Testis (tissue), 3 donors: ENCODE measurements around the gene ERVV-1. TPM values are rescaled to one million over a fixed set of nuclear protein-coding genes. Genes with fewer than 3 reads are reported as not detected.

Experiments used
- DNase-seq: peaks from one replicate; pipeline ENCODE4 v3.0.0-alpha.2; 2019
- H3K27ac ChIP-seq, 2 donors: fragments of 200-600 bp; sonication (generic); one replicate each; pipeline ENCODE4 v1.5.1; 2019
- H3K27me3 ChIP-seq: fragments of 200-600 bp; sonication (generic); one replicate; pipeline ENCODE4 v1.5.1; 2019
- H3K36me3 ChIP-seq: fragments of 200-600 bp; sonication (generic); one replicate; pipeline ENCODE4 v1.5.1; 2017; ENCODE audit warnings: low read depth; ENCODE audit errors: missing control alignments
- H3K4me1 ChIP-seq: fragments of 200-600 bp; sonication (generic); one replicate; pipeline ENCODE4 v1.5.1; 2019
- H3K4me3 ChIP-seq, 2 donors: fragments of 200-600 bp; sonication (generic); one replicate each; pipeline ENCODE4 v1.5.1; 2017 to 2019
- H3K9me3 ChIP-seq: fragments of 200-600 bp; sonication (generic); one replicate; pipeline ENCODE4 v1.5.1; 2017
- POLR2A ChIP-seq: fragments of 450-650 bp; IDR thresholded peaks from one replicate; pipeline ENCODE4 v1.6.1; 2017; ENCODE audit warnings: antibody characterized with exemption, mild to moderate bottlenecking, moderate library complexity
- WGBS, 2 donors: methylation state at CpG; one replicate each; pipeline ENCODE4 v1.1.5; 2018; 5-methylcytosine and 5-hydroxymethylcytosine counted together
- intact Hi-C: fragments of 100-400 bp; cut with DNase I; formaldehyde crosslinking; loops from one replicate; pipeline ENCODE4 v1.15.1; 2023; ENCODE audit warnings: low total_unique reads
- polyA plus RNA-seq: library from polyadenylated mRNA; stranded (reverse); fragments of 350-450 nt; fragmentation: Illumina TruSeq; extraction: RNeasy Lipid Tissue Mini Kit (QIAGEN cat#74804); gene quantifications from one replicate; pipeline ENCODE4 v1.2.3, GENCODE V29; 2014; ENCODE audit warnings: low read depth, low replicate concordance; ENCODE audit not compliant: insufficient read depth
- total RNA-seq, 2 donors: library from RNA; depleted of rRNA; stranded (reverse); fragments of >200 nt; gene quantifications; one replicate each; pipeline ENCODE4 v1.2.3, GENCODE V29; 2016
- TF ChIP-seq, protein P1 (sequence below), 3 experiments: fragments of 450-650 bp in 2 of 3; fragments of 200-600 bp in 1 of 3; sonication (generic) in 1 of 3; IDR thresholded peaks; one replicate each; pipeline ENCODE4 v1.5.1; 2016 to 2019; ENCODE audit warnings: antibody characterized with exemption in 3 of 3, mild to moderate bottlenecking in 2 of 3, moderate library complexity in 1 of 3

The ERVV-1 gene
- total and polyA plus RNA-seq, 3 donors from 2014 or later = 0.12 TPM; not detected in 2

DNA sequence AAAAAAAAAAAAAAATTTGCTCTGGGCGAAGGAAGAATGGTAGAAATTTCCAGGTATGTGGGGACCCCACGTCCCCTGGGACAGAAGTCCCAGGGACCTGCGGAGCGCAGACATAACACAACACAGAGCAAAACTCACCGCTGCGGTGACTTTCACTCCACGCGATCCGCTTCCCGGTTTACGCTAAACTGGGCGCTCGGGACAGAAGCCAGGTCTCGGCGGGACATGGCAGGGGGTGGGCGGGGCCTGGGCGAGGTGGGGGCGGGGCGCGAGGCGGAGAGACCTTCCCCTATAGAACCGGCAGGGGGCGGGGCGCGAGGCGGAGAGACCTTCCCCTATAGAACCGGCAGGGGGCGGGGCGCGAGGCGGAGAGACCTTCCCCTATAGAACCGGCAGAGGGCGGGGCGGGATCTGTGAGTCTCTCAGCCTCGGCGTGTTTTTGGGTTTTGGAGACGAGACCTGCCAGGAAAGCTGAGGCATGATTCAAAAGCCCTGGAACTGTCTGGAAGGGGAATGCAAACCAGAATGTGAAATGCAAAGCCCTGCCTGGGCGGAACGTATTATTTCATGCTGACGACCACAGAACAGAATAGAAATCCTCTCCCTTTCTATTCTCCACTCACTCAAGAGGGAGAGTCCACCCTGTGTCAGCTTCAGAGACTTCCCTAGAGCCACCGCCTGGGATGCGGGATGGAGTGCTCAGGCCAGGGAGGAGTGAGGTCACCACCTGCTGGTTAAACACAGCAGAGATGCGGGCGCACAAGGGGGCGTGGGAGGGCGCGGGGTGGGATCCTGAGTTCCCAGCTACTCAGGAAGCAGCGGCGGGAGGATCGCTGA lies 20.2 kb upstream of the ERVV-1 start:
- H3K36me3 ChIP-seq = no peaks in the 10 kb centered on the region
- WGBS, 2 donors = 1 to 2% methylated on average over 16 to 41 of the region's 50 CpGs
- peak overlapping the region; percentile 46 to 55 for H3K4me3 ChIP-seq
- H3K9me3 ChIP-seq = no peaks in the 10 kb centered on the region
- peak; percentile 87 for DNase-seq
- TF ChIP-seq, protein P1, sequence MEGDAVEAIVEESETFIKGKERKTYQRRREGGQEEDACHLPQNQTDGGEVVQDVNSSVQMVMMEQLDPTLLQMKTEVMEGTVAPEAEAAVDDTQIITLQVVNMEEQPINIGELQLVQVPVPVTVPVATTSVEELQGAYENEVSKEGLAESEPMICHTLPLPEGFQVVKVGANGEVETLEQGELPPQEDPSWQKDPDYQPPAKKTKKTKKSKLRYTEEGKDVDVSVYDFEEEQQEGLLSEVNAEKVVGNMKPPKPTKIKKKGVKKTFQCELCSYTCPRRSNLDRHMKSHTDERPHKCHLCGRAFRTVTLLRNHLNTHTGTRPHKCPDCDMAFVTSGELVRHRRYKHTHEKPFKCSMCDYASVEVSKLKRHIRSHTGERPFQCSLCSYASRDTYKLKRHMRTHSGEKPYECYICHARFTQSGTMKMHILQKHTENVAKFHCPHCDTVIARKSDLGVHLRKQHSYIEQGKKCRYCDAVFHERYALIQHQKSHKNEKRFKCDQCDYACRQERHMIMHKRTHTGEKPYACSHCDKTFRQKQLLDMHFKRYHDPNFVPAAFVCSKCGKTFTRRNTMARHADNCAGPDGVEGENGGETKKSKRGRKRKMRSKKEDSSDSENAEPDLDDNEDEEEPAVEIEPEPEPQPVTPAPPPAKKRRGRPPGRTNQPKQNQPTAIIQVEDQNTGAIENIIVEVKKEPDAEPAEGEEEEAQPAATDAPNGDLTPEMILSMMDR (IDR thresholded peaks at IDR 0.05) = peak; percentile 0 to 75 (median 17)
- no peak for TF ChIP-seq POLR2A
- H3K27me3 ChIP-seq = no peaks in the 10 kb centered on the region
- H3K27ac ChIP-seq = peak overlapping the region in 1 of 2 donors; percentile 8
- H3K4me1 ChIP-seq = peaks cover 5% of the 10 kb centered on the region
- intact Hi-C loops = no loop called here

DNA sequence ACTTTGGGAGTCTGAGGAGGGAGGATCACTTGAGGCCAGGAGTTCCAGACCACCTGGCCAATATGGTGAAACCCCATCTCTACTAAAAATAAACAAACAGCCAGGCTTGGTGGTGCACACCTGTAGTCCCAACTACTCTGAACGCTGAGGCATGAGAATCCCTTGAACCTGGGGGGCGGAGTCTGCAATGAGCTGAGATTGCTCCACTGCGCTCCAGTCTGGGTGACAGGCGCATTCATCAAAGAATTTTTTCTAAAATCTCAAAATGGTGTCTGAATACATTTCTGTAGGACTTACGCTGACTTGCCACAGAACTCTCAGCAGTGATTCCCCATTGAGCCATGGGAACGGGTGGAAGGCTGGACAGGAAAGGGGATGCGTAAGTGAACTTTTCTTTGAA lies 18.0 kb upstream of the ERVV-1 start:
- Histone ChIP-seq H3K9me3 (no peaks in the 10 kb centered on the region), H3K4me1 (peaks cover 5% of the 10 kb centered on the region), H3K36me3 (no peaks in the 10 kb centered on the region), H3K27ac (no peak overlapping the region), H3K4me3 (no peak overlapping the region), H3K27me3 (no peaks in the 10 kb centered on the region)
- no peak for DNase-seq
- no peak for TF ChIP-seq POLR2A
- TF ChIP-seq, protein P1 (IDR thresholded peaks at IDR 0.05) = no peak
- intact Hi-C loops = no loop called here
- WGBS, 2 donors = 72 to 74% methylated on average over 7 of the region's 7 CpGs

DNA sequence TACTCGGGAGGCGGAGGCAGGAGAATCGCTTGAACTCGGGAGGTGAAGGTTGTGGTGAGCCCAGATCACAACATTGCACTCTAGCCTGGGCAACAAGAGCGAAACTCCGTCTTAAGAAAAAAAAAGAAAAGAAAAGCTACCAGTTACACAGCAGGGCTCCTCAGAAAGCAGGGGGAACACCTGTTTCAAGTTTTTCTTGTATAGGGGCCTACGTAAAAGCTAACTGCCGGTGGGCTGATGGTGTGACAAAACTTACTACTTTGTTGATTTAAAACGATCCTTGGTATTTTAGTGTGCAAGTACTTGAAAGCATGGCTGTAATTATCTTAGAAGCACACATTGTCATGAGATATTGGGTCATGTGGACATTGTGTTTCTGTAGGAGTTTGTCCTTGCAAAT lies 15.7 kb upstream of the ERVV-1 start:
- no peak overlapping the region for H3K4me3 ChIP-seq
- no peaks in the 10 kb centered on the region for H3K4me1 ChIP-seq
- intact Hi-C loops = no loop called here
- H3K27me3 ChIP-seq = no peaks in the 10 kb centered on the region
- 60 to 68% methylated on average over 9 of the region's 9 CpGs for WGBS, 2 donors
- no peak for DNase-seq
- H3K27ac ChIP-seq = no peak overlapping the region
- H3K9me3 ChIP-seq = no peaks in the 10 kb centered on the region
- no peak for TF ChIP-seq POLR2A
- TF ChIP-seq, protein P1 (IDR thresholded peaks at IDR 0.05) = no peak
- H3K36me3 ChIP-seq = no peaks in the 10 kb centered on the region

DNA sequence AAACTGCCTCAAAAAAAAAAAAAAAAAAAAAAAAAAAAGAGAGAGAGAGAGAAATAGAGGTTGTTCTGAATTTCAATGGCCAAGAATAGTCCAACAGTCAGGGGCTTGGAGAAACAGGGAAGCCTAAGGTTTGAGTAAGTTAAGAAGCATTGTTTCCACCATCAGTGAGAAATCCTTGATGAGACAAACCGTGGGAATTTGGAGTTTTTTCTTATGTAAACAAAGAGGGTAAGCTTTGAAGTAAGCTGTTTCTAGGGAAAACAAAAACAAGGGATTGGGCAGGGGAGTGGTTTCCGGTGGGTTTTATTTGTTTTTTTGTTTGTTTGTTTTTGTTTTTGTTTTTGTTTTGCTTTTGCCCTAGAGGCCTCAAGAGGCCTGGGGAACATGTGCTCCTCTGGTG lies 11.2 kb upstream of the ERVV-1 start:
- TF ChIP-seq POLR2A = no peak
- TF ChIP-seq, protein P1 (IDR thresholded peaks at IDR 0.05) = no peak
- H3K4me3 ChIP-seq = no peak overlapping the region
- WGBS, 2 donors = 39 to 60% methylated on average over 2 of the region's 2 CpGs
- H3K36me3 ChIP-seq = no peaks in the 10 kb centered on the region
- H3K27ac ChIP-seq = no peak overlapping the region
- H3K27me3 ChIP-seq = no peaks in the 10 kb centered on the region
- no peaks in the 10 kb centered on the region for H3K4me1 ChIP-seq
- no peak for DNase-seq
- no peaks in the 10 kb centered on the region for H3K9me3 ChIP-seq
- intact Hi-C loops = no loop called here

DNA sequence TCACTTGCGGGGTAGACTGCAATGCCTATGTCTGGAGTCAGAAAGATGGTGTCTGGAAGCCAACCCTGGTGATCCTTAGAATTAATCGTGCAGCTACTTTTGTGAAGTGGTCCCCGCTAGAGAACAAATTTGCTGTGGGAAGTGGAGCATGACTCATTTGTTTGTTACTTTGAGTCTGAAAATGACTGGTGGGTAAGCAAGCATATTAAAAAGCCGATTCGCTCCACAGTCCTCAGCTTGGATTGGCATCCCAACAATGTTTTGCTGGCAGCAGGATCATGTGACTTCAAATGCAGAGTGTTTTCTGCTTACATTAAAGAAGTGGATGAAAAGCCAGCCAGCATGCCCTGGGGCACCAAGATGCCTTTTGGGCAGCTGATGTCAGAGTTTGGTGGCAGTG lies 9.5 kb upstream of the ERVV-1 start:
- no peaks in the 10 kb centered on the region for H3K36me3 ChIP-seq
- H3K27me3 ChIP-seq = no peaks in the 10 kb centered on the region
- intact Hi-C loops = no loop called here
- DNase-seq = no peak
- no peaks in the 10 kb centered on the region for H3K9me3 ChIP-seq
- H3K4me1 ChIP-seq = no peaks in the 10 kb centered on the region
- H3K27ac ChIP-seq = no peak overlapping the region
- WGBS, 2 donors = 83 to 93% methylated on average over 5 of the region's 5 CpGs
- no peak overlapping the region for H3K4me3 ChIP-seq
- TF ChIP-seq, protein P1 (IDR thresholded peaks at IDR 0.05) = no peak
- TF ChIP-seq POLR2A = no peak
